Activated naive CD8-positive, alpha-beta T cell treated with anti-CD3 and anti-CD28 coated beads, Interleukin-2, amount 50 U/mL, for 24 hours (primary cell): ENCODE data around the gene PDE2A.
"Not testable (repeated sequence)": the region's sequence is repeated elsewhere in the genome, so short reads cannot be mapped to it uniquely, and the experiment has no call there.

Source experiments
- ATAC-seq: fragments of 150-1000 bp; cut with Tn5 transposase; one replicate; pipeline ENCODE4 v1.10.0; 2021
- DNase-seq: peaks from one replicate; pipeline ENCODE4 v3.0.0; 2021
- H3K27ac Mint-ChIP-seq: one replicate; pipeline ENCODE4 v1.8.0; 2021; ENCODE audit warnings: mild to moderate bottlenecking, mixed read lengths
- H3K27me3 Mint-ChIP-seq: one replicate; pipeline ENCODE4 v1.8.0; 2021; ENCODE audit warnings: mixed read lengths
- H3K36me3 Mint-ChIP-seq: one replicate; pipeline ENCODE4 v1.8.0; 2021; ENCODE audit warnings: low read depth, mixed read lengths
- H3K4me1 Mint-ChIP-seq: one replicate; pipeline ENCODE4 v1.8.0; 2021; ENCODE audit warnings: mixed read lengths
- H3K4me3 Mint-ChIP-seq: one replicate; pipeline ENCODE4 v1.8.0; 2021; ENCODE audit warnings: mild to moderate bottlenecking, moderate library complexity, mixed read lengths
- H3K9me3 Mint-ChIP-seq: one replicate; pipeline ENCODE4 v1.8.0; 2021; ENCODE audit warnings: mixed read lengths

Gene PDE2A

DNA sequence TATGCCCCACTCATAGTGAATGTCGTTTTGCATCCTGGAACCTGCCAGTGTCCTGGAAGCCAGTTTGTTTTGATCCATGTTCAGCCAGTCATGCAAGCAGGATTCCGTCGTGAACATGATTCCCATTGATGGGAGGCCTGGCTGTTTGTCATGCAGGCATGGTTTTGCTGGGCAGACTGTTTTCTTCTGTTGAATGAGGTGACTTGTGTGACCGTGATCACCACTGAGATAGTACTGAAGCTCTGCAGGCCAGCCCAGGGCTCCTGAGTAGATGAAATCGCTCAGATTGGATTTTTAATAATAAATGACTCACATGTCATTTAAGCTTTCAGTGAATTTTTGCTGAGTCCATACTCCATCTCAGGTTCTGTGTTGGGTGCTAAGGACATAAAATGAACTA lies 117.8 kb downstream of the PDE2A start:
- no peak for DNase-seq
- Mint-ChIP-seq H3K27ac (no peak overlapping the region), H3K27me3 (peaks cover 4% of the 10 kb centered on the region), H3K4me3 (no peak overlapping the region), H3K4me1 (no peaks in the 10 kb centered on the region), H3K9me3 (no peaks in the 10 kb centered on the region), H3K36me3 (no peaks in the 10 kb centered on the region)
- ATAC-seq: no peak

DNA sequence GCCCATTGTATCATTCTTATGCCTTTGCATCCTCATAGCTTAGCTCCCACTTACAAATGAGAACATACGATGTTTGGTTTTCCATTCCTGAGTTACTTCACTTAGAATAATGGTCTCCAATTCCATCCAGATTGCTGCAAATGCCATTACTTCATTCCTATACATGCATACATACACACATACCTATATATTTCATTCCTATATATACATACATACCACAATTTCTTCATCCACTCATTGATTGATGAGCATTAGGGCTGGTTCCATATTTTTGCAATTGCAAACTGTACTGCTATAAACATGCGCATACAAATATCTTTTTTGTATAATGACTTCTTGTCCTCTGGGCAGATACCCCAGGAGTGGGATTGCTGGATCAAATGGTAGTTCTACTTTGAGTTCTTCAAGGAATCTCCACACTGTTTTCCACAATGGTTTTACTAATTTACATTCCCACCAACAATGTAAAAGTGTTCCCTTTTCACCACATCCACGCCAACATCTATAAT lies 119.2 kb downstream of the PDE2A start:
- ATAC-seq, H3K4me1 Mint-ChIP-seq, H3K27me3 Mint-ChIP-seq, H3K4me3 Mint-ChIP-seq, H3K36me3 Mint-ChIP-seq, DNase-seq, H3K9me3 Mint-ChIP-seq, H3K27ac Mint-ChIP-seq: not testable (repeated sequence)

DNA sequence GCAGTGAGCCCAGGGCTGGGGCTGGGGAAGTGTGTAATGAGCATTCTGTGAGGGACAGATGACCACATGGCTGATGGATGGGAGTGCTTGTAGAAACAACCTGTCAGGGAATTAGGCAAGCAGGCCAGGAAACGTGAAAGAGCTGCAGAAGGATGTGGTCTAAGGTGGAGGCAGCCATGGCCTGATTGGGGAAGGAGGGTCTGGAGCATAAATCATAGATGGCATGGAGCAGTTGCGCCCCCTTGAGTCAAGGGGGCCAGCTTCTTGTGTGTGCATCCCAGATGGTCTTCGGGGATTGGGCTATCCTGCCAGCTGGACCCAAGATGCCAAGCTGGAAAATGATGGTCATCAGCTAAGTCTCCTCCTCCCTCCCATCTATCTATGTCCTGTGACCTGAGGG lies 120.5 kb downstream of the PDE2A start:
- Mint-ChIP-seq H3K9me3 (no peaks in the 10 kb centered on the region), H3K4me3 (no peak overlapping the region), H3K4me1 (no peaks in the 10 kb centered on the region), H3K27ac (no peak overlapping the region), H3K36me3 (no peaks in the 10 kb centered on the region), H3K27me3 (peaks cover 4% of the 10 kb centered on the region)
- DNase-seq (peak; percentile 41), ATAC-seq (no peak)

DNA sequence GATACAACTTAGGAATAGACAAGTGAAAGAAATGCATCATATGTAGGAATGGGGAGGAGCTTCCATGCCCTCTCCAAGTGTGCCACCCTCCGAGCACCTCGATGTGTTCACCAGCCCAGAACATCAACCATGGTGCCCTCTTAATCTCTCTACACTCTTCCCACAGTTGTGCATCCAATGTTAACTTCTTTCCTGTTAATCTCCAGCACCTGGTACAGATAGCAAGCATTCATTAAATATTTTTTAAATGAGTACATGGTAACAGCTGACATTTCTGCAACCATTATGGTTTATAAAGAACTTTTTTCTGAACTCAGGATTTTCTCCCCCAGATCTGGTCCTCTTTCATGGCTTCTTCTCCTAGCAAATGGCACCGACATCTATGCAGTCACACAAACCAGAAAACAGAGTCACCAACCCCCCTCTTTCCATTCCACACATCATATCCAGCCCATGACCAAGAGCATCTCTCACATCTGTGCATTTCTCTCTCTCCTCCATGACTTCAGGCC lies 121.8 kb downstream of the PDE2A start:
- no peak overlapping the region for H3K27ac Mint-ChIP-seq
- no peaks in the 10 kb centered on the region for H3K9me3 Mint-ChIP-seq
- no peak overlapping the region for H3K4me3 Mint-ChIP-seq
- no peaks in the 10 kb centered on the region for H3K4me1 Mint-ChIP-seq
- ATAC-seq (no peak), DNase-seq (no peak)
- peaks cover 4% of the 10 kb centered on the region for H3K27me3 Mint-ChIP-seq
- no peaks in the 10 kb centered on the region for H3K36me3 Mint-ChIP-seq

DNA sequence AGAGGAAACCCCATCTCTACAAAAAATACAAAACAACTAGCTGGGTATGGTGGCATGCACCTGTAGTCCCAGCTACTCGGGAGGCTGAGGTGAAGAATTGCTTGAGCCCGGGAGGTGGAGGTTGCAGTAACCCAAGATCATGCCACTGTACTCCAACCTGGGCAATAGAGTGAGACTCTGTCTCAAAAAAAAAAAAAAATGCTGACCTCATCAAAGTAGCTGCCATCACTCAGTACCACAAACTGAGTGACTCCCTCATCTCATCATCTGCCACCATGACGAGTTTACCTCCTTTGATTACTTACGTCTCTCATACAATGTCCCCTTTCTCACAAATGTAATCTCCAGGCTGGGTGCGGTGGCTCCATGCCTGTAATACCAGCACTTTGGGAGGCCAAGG lies 122.7 kb downstream of the PDE2A start:
- H3K27ac Mint-ChIP-seq: no peak overlapping the region
- H3K36me3 Mint-ChIP-seq: no peaks in the 10 kb centered on the region
- no peak for ATAC-seq
- H3K9me3 Mint-ChIP-seq: no peaks in the 10 kb centered on the region
- no peaks in the 10 kb centered on the region for H3K4me1 Mint-ChIP-seq
- peaks cover 2% of the 10 kb centered on the region for H3K27me3 Mint-ChIP-seq
- no peak for DNase-seq
- H3K4me3 Mint-ChIP-seq: no peak overlapping the region

DNA sequence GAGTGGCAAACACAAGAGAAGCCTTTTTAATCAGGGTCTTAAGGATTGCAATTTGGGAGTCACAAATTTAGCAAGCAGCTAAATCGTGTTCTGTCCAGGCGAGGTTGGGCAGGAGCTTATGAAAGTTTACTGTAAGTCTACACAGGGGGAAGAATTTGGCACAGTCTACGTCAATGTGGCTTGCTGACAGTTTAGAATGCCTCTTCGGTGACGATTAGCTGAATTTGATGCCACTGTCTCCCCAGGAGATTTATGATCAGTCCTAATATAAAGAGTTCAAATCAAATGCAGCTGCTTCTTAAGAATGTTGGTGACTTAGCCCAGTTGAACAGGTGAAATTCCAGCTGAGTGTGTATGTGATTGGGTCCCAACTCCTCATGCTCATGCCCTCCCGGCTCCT lies 125.8 kb downstream of the PDE2A start:
- ATAC-seq (no peak), DNase-seq (no peak)
- Mint-ChIP-seq H3K36me3 (no peaks in the 10 kb centered on the region), H3K27ac (no peak overlapping the region), H3K4me1 (no peaks in the 10 kb centered on the region), H3K9me3 (no peaks in the 10 kb centered on the region), H3K27me3 (peaks cover 4% of the 10 kb centered on the region), H3K4me3 (no peak overlapping the region)

DNA sequence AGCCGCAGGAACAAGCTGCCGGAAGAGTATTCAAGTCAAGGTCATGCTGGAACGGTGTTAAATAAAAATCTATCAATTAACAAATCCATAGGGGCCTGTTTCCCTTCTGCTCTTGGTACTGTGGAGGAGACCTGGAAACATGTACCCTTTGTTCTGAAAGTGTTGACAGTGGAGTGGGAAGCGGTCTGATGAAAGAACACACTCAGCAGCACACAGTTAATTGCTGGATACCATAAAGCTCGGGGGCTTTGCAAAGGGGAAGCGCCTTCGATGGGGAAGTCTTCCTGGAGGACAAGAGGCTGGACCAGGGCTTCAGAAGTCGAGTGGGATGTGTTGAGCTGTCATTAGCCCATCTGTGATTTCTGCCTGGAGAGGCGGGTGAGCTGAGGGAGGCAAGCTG lies 127.4 kb downstream of the PDE2A start:
- DNase-seq: no peak
- Mint-ChIP-seq H3K4me3 (no peak overlapping the region), H3K27ac (no peak overlapping the region), H3K27me3 (peaks cover 9% of the 10 kb centered on the region), H3K4me1 (no peaks in the 10 kb centered on the region), H3K9me3 (no peaks in the 10 kb centered on the region), H3K36me3 (no peaks in the 10 kb centered on the region)
- ATAC-seq: no peak

DNA sequence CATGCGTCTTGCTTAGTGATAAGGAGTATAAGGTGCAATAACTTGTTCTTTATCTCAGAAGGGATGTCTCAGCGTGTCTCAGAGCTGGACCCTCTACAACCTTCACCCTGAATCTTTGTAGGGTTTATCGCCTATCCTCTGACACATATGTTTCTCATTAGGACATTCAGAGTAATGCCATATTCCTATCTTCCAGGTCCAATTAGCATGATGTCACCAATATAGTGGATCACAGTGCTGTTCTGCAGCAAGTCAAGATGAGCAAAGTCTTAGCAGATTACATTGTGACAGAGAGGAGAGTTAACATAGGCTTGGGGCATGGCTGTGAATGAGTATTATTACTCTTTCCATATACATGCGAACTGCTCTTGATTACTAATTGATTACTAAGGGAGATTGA lies 129.6 kb downstream of the PDE2A start:
- DNase-seq (no peak), ATAC-seq (no peak)
- Mint-ChIP-seq H3K4me3 (no peak overlapping the region), H3K4me1 (no peaks in the 10 kb centered on the region), H3K36me3 (no peaks in the 10 kb centered on the region), H3K27me3 (peaks cover 13% of the 10 kb centered on the region), H3K27ac (no peak overlapping the region), H3K9me3 (no peaks in the 10 kb centered on the region)

DNA sequence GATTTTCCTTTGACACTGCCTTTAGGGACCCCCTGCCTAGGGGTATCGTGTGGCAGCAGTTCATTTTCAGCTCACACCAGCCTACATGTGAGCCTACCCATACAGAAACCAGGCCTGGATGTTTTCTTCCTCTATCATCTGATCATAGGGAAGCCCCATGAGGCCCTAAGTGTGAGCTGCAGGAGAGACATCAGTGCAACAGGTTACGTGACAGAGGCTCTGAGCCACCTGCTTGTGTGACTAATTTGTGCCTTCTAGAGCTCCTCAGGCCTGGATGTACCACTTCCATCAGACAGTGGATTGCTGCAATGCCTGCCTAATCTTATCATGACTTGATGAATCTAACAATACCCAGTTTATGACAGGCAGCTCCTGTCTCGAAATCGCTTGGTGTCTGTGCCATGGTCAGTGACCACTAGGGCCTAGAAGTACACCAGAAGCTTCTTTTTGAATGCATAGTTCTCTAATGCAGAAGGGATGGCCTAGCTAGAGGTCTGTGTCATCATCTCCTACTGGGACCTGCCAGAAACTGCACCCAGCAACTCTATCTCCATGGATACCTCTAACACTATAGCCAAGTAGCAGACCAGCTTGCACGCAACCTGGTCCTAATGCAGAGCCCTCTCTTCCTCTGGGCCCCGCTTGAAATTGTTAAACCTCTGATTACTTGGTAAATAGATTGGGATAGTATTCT lies 130.2 kb downstream of the PDE2A start:
- no peak for ATAC-seq
- no peak overlapping the region for H3K27ac Mint-ChIP-seq
- no peak for DNase-seq
- H3K4me3 Mint-ChIP-seq: no peak overlapping the region
- H3K9me3 Mint-ChIP-seq: no peaks in the 10 kb centered on the region
- peaks cover 14% of the 10 kb centered on the region for H3K27me3 Mint-ChIP-seq
- no peaks in the 10 kb centered on the region for H3K4me1 Mint-ChIP-seq
- H3K36me3 Mint-ChIP-seq: no peaks in the 10 kb centered on the region

DNA sequence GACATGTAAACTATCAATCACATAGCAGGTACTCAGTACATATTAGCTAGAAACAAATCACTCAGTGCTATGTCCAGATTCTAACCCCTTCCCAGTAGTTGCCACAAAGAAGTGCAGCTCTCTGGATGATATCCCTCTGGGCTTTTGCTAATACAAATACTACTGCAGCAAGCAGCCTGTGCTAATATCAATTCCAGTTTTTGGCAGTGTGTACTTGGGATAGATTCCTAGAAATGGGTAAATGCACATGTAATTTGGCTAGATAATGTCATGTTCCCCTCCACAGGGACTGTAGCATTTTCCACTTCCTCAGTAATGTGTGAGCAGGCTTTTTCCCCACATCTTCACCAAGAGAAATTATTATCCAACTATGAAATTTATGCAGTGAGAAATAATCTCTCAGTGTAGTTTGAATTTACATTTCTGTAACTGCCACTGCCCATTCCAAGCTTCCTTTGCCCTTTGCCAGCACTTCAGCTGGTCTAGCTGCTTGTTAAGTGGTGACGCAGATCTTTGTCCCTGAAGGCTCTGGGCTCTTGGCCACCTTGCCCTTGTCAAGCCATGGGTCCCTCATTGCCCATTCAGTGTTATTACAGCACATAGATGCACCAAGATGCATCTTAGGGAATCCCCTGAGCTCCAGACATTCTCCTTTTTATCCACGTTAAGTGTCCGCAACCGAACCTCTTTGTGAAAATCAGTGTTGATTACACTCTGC lies 132.8 kb downstream of the PDE2A start:
- Mint-ChIP-seq H3K4me1 (no peaks in the 10 kb centered on the region), H3K9me3 (no peaks in the 10 kb centered on the region), H3K4me3 (no peak overlapping the region), H3K27me3 (peaks cover 21% of the 10 kb centered on the region), H3K27ac (no peak overlapping the region), H3K36me3 (no peaks in the 10 kb centered on the region)
- ATAC-seq (no peak), DNase-seq (no peak)

DNA sequence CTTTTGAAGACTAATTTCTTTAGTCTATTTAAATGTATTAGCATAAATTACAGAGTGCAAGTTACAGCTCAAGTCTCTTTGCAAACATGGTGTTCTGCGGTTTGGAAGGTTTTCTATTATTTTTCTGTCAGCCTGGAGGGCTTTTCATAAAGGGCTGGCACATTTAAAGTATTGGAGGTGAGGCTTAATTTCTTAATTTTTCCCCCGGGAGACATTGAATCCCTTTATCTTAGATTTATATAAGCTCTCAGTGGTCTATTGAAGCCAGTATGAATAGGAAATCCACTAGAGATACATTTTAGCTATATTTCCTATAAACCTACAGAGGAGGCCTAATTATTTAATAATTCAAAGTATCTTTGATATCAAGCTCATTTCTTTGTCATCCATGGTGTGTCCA lies 137.2 kb downstream of the PDE2A start:
- Mint-ChIP-seq H3K27me3 (peaks cover 32% of the 10 kb centered on the region), H3K4me1 (no peaks in the 10 kb centered on the region), H3K9me3 (no peaks in the 10 kb centered on the region), H3K4me3 (no peak overlapping the region), H3K36me3 (no peaks in the 10 kb centered on the region), H3K27ac (no peak overlapping the region)
- ATAC-seq (no peak), DNase-seq (no peak)

DNA sequence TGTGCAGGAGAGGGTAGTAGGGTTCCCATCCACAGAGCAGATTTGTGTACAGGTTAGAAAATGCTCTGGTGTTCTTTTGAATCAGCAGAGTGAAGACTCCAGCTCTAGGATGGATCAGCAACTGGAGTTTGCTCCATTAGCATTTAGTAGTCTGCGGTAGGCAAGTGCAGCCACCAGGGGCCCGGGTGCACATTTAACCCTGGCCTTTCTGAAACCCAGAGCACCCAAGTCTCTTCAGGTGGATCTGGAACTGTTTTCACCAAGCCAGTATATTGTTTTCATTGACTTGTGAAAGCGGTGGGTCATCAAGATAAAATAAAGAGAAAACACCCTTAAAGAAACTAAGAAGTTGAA lies 139.1 kb downstream of the PDE2A start:
- Mint-ChIP-seq H3K36me3 (no peaks in the 10 kb centered on the region), H3K9me3 (no peaks in the 10 kb centered on the region), H3K27ac (no peak overlapping the region), H3K4me1 (no peaks in the 10 kb centered on the region), H3K4me3 (no peak overlapping the region), H3K27me3 (peaks cover 38% of the 10 kb centered on the region)
- no peak for DNase-seq
- ATAC-seq: no peak

DNA sequence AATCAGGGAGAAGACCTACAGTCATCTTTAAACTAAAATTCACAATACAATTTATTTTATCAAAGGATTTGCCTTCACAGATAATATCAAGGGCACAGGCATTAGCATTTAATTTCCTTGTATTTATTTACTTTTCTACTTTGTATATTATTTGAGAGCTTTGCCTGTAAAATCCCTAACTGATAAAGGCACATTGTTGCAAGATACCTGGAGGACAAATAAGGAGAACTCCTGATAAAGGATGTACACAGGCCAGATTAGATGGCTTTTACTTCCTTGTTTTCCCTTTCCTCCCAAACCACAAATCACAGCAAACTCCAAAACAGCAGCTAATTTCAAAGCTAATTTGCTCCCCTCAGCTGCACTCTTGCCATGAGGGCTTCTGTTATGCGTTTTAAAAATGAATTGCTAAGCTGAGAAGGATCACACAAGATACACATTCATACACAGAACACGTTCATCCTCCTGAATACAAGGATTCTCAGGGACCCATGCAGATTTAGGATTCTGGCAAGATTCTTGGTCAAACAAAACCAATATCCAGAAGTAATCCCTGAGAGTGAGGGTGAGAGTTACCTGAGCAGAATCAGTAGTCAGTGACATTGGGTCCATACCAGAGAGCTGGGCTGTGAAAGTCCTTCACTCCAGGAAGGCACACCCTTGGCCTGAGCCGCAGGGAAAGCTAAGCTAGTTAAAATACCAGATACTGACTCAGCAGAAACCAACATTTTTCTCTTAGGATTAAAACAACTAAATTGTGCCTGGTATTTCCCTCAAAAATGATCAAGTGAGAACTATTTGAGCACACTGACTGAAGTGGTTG lies 139.6 kb downstream of the PDE2A start:
- Mint-ChIP-seq H3K36me3 (no peaks in the 10 kb centered on the region), H3K27me3 (peaks cover 34% of the 10 kb centered on the region), H3K27ac (no peak overlapping the region), H3K9me3 (no peaks in the 10 kb centered on the region), H3K4me1 (no peaks in the 10 kb centered on the region), H3K4me3 (no peak overlapping the region)
- ATAC-seq: no peak
- no peak for DNase-seq

DNA sequence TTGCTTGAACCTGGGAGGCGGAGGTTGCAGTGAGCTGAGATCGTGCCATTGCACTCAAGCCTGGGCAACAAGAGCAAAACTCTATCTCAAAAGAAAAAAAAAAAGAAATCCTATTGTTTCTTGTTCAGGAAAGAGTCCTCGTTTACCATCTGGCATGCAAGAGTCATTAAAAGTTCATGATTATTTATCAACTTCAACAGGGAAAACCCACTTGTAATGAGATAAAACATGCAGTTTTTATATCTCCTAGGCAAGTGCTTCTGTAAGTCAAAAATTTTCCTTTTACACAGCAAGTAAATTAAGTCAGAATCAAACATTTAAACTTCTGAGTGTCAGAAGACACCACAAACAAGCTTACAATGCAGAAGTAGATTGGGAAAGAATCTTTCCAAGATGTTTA lies 145.2 kb downstream of the PDE2A start:
- Mint-ChIP-seq H3K9me3 (no peaks in the 10 kb centered on the region), H3K4me1 (no peaks in the 10 kb centered on the region), H3K27ac (no peak overlapping the region)

DNA sequence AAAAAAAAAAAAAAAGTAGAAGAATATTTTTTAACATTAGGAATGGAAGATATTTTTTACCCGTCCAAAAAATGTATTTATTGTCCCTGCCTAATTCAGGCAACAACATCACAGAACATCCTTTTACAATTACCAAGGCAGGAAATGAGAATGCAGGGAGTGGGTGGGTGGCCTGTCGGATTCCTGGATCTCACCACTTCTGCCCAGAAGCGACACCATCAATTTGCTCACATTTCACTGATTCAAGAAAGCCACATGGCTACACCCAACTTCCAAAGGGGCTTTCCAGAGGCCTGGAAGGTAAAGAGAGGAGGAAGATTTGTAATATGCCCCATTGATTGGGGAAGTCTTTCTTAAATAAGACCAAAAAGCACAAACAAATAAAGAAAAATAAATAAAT lies 146.1 kb downstream of the PDE2A start:
- DNase-seq (no peak), ATAC-seq (no peak)
- peaks cover 15% of the 10 kb centered on the region for H3K27me3 Mint-ChIP-seq
- no peak overlapping the region for H3K4me3 Mint-ChIP-seq
- no peaks in the 10 kb centered on the region for H3K9me3 Mint-ChIP-seq
- no peaks in the 10 kb centered on the region for H3K4me1 Mint-ChIP-seq
- H3K27ac Mint-ChIP-seq: no peak overlapping the region
- H3K36me3 Mint-ChIP-seq: no peaks in the 10 kb centered on the region

More for the DNA sequence above, 145.2 kb downstream of the PDE2A start:
- Mint-ChIP-seq H3K27me3 (peaks cover 19% of the 10 kb centered on the region), H3K36me3 (no peaks in the 10 kb centered on the region), H3K4me3 (no peak overlapping the region)
- no peak for ATAC-seq
- no peak for DNase-seq
